ENCODE data around the gene TUT4. TPM values are rescaled to one million over a fixed set of nuclear protein-coding genes. Genes with fewer than 3 reads are reported as not detected.

Gene TUT4
- total RNA-seq, 2 donors from 2014 or later = 20.0 to 27.4 TPM

DNA sequence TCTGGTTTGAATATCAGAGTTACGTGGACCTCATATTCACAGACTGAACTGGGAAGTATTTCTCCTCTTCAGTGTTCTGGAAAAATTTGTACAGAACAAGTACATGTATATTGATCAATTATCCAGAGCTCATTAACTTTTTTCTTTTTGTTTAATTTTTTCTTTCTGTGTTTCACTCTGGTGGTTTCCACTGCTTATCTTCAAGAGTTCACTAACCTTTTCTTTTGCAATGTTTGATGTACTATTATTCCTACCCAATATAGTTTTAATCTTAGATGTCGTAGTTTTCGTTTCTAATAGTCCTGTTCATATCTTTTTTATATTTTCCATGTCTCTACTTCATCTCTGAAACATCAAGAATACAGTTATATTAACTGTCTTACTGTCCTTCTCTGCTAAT, 46.5 kb downstream of the TUT4 start:
- H3K27ac ChIP-seq = no peak overlapping the region
- no peak overlapping the region for H3K4me3 ChIP-seq
- no peaks in the 10 kb centered on the region for H3K27me3 ChIP-seq
- TF ChIP-seq, protein P1, sequence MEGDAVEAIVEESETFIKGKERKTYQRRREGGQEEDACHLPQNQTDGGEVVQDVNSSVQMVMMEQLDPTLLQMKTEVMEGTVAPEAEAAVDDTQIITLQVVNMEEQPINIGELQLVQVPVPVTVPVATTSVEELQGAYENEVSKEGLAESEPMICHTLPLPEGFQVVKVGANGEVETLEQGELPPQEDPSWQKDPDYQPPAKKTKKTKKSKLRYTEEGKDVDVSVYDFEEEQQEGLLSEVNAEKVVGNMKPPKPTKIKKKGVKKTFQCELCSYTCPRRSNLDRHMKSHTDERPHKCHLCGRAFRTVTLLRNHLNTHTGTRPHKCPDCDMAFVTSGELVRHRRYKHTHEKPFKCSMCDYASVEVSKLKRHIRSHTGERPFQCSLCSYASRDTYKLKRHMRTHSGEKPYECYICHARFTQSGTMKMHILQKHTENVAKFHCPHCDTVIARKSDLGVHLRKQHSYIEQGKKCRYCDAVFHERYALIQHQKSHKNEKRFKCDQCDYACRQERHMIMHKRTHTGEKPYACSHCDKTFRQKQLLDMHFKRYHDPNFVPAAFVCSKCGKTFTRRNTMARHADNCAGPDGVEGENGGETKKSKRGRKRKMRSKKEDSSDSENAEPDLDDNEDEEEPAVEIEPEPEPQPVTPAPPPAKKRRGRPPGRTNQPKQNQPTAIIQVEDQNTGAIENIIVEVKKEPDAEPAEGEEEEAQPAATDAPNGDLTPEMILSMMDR (IDR thresholded peaks at IDR 0.05) = no peak
- no peak for DNase-seq
- H3K9me3 ChIP-seq = no peaks in the 10 kb centered on the region
- intact Hi-C loops (cut with DNase I) = no loop called here
- H3K9ac ChIP-seq (ENCODE audit: low read depth in 2 of 2, low read length in 2 of 2) = no peak overlapping the region
- no peaks in the 10 kb centered on the region for H3K36me3 ChIP-seq
- no peaks in the 10 kb centered on the region for H3K4me1 ChIP-seq

GRCh38 chr1:52504720-52505119, 48.2 kb downstream of the TUT4 start:
- TF ChIP-seq, protein P1 (IDR thresholded peaks at IDR 0.05) = no peak
- no peaks in the 10 kb centered on the region for H3K9me3 ChIP-seq
- no peak overlapping the region for H3K27ac ChIP-seq
- H3K27me3 ChIP-seq = no peaks in the 10 kb centered on the region
- H3K4me1 ChIP-seq = no peaks in the 10 kb centered on the region
- H3K9ac ChIP-seq (ENCODE audit: low read depth in 2 of 2, low read length in 2 of 2) = no peak overlapping the region
- no peak for DNase-seq
- no peaks in the 10 kb centered on the region for H3K36me3 ChIP-seq
- intact Hi-C loops (cut with DNase I) = no loop called here
- no peak overlapping the region for H3K4me3 ChIP-seq

GRCh38 chr1:52503706-52504105, 49.2 kb downstream of the TUT4 start:
- intact Hi-C loops (cut with DNase I) = no loop called here
- no peaks in the 10 kb centered on the region for H3K27me3 ChIP-seq
- TF ChIP-seq, protein P1 (IDR thresholded peaks at IDR 0.05) = no peak
- H3K4me3 ChIP-seq = no peak overlapping the region
- no peak overlapping the region for H3K9ac ChIP-seq (ENCODE audit: low read depth in 2 of 2, low read length in 2 of 2)
- H3K4me1 ChIP-seq = no peaks in the 10 kb centered on the region
- no peak overlapping the region for H3K27ac ChIP-seq
- H3K36me3 ChIP-seq = no peaks in the 10 kb centered on the region
- no peaks in the 10 kb centered on the region for H3K9me3 ChIP-seq
- no peak for DNase-seq

DNA sequence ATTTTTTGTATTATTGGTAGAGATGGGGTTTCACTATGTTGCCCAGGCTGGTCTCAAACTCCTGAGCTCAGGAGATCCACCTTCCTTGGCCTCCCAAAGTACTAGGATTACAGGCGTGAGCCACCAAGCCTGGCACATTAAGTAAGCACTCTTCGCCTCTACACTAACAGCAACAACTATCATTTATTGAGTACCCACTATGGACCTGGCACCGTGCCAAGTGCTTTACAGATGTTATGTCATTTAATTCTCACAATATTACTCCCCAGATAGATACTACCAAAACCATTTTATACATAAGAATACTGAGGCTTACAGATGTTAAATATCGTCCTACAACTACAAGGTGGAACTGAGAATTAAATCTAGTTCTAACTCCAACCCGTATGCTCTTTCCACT, 50.1 kb downstream of the TUT4 start:
- TF ChIP-seq, protein P1 (IDR thresholded peaks at IDR 0.05) = no peak
- H3K9me3 ChIP-seq = no peaks in the 10 kb centered on the region

GRCh38 chr1:52487632-52488031, 65.3 kb downstream of the TUT4 start:
- no peaks in the 10 kb centered on the region for H3K36me3 ChIP-seq
- H3K27ac ChIP-seq = no peak overlapping the region
- no peak overlapping the region for H3K4me3 ChIP-seq
- no peaks in the 10 kb centered on the region for H3K9me3 ChIP-seq
- no peaks in the 10 kb centered on the region for H3K4me1 ChIP-seq
- TF ChIP-seq, protein P1 (IDR thresholded peaks at IDR 0.05) = no peak
- no peak overlapping the region for H3K9ac ChIP-seq (ENCODE audit: low read depth in 2 of 2, low read length in 2 of 2)
- H3K27me3 ChIP-seq = no peaks in the 10 kb centered on the region
- intact Hi-C loops (cut with DNase I) = no loop called here
- no peak for DNase-seq

More for the DNA sequence above, 50.1 kb downstream of the TUT4 start:
- Histone ChIP-seq H3K27me3 (no peaks in the 10 kb centered on the region), H3K4me3 (no peak overlapping the region), H3K4me1 (no peaks in the 10 kb centered on the region), H3K9ac (ENCODE audit: low read depth in 2 of 2, low read length in 2 of 2) (no peak overlapping the region), H3K36me3 (no peaks in the 10 kb centered on the region), H3K27ac (no peak overlapping the region)
- intact Hi-C loops (cut with DNase I) = no loop called here
- DNase-seq = no peak

Measured in colonic mucosa (tissue), 4 donors.